Measurements from ENCODE around the gene HHAT.

Gene HHAT

GRCh38 chr1:210689826-210690225 is 361.1 kb downstream of the HHAT start:
- DNase-seq, result no peak
- TF ChIP-seq GATA1 (IDR thresholded peaks at IDR 0.05; ENCODE audit: low read depth, low read length), result no peak
- TF ChIP-seq POLR2A (IDR thresholded peaks at IDR 0.05; ENCODE audit: low read length), result no peak

GRCh38 chr1:210690236-210690635 is 361.5 kb downstream of the HHAT start:
- no peak for TF ChIP-seq GATA1 (IDR thresholded peaks at IDR 0.05; ENCODE audit: low read depth, low read length)
- TF ChIP-seq POLR2A (IDR thresholded peaks at IDR 0.05; ENCODE audit: low read length), result no peak
- no peak for DNase-seq

GRCh38 chr1:210691039-210691610 is 362.4 kb downstream of the HHAT start:
- no peak for DNase-seq
- TF ChIP-seq GATA1 (IDR thresholded peaks at IDR 0.05; ENCODE audit: low read depth, low read length), result no peak
- no peak for TF ChIP-seq POLR2A (IDR thresholded peaks at IDR 0.05; ENCODE audit: low read length)

GRCh38 chr1:210692796-210693195 is 364.1 kb downstream of the HHAT start:
- TF ChIP-seq GATA1 (IDR thresholded peaks at IDR 0.05; ENCODE audit: low read depth, low read length) (no peak), POLR2A (IDR thresholded peaks at IDR 0.05; ENCODE audit: low read length) (no peak)
- DNase-seq, result no peak

- DNase-seq, result no peak
Measured at GRCh38 chr1:210695026-210695425, 366.3 kb downstream of the HHAT start.

GRCh38 chr1:210696709-210697108 is 368.0 kb downstream of the HHAT start:
- TF ChIP-seq POLR2A (IDR thresholded peaks at IDR 0.05; ENCODE audit: low read length) (no peak), GATA1 (IDR thresholded peaks at IDR 0.05; ENCODE audit: low read depth, low read length) (no peak)
- no peak for DNase-seq

More at GRCh38 chr1:210695026-210695425, 366.3 kb downstream of the HHAT start:
- TF ChIP-seq GATA1 (IDR thresholded peaks at IDR 0.05; ENCODE audit: low read depth, low read length), result no peak
- TF ChIP-seq POLR2A (IDR thresholded peaks at IDR 0.05; ENCODE audit: low read length), result no peak

GRCh38 chr1:210697185-210697584 is 368.5 kb downstream of the HHAT start:
- TF ChIP-seq POLR2A (IDR thresholded peaks at IDR 0.05; ENCODE audit: low read length) (no peak), GATA1 (IDR thresholded peaks at IDR 0.05; ENCODE audit: low read depth, low read length) (no peak)
- no peak for DNase-seq

- DNase-seq, result no peak
- TF ChIP-seq POLR2A (IDR thresholded peaks at IDR 0.05; ENCODE audit: low read length) (no peak), GATA1 (IDR thresholded peaks at IDR 0.05; ENCODE audit: low read depth, low read length) (no peak)
Measured at GRCh38 chr1:210698661-210699060, 370.0 kb downstream of the HHAT start.

- TF ChIP-seq POLR2A (IDR thresholded peaks at IDR 0.05; ENCODE audit: low read length), result no peak
- no peak for TF ChIP-seq GATA1 (IDR thresholded peaks at IDR 0.05; ENCODE audit: low read depth, low read length)
Measured at GRCh38 chr1:210700083-210700482, 371.4 kb downstream of the HHAT start.

GRCh38 chr1:210700511-210700910 is 371.8 kb downstream of the HHAT start:
- DNase-seq, result no peak
- TF ChIP-seq POLR2A (IDR thresholded peaks at IDR 0.05; ENCODE audit: low read length) (no peak), GATA1 (IDR thresholded peaks at IDR 0.05; ENCODE audit: low read depth, low read length) (no peak)

More at GRCh38 chr1:210700083-210700482, 371.4 kb downstream of the HHAT start:
- DNase-seq, result no peak

- no peak for DNase-seq
- TF ChIP-seq POLR2A (IDR thresholded peaks at IDR 0.05; ENCODE audit: low read length) (no peak), GATA1 (IDR thresholded peaks at IDR 0.05; ENCODE audit: low read depth, low read length) (no peak)
Measured at GRCh38 chr1:210702506-210702905, 373.8 kb downstream of the HHAT start.

GRCh38 chr1:210703593-210703992 is 374.9 kb downstream of the HHAT start:
- TF ChIP-seq GATA1 (IDR thresholded peaks at IDR 0.05; ENCODE audit: low read depth, low read length) (no peak), POLR2A (IDR thresholded peaks at IDR 0.05; ENCODE audit: low read length) (no peak)
- no peak for DNase-seq

GRCh38 chr1:210705086-210705485 is 376.4 kb downstream of the HHAT start:
- TF ChIP-seq POLR2A (IDR thresholded peaks at IDR 0.05; ENCODE audit: low read length) (no peak), GATA1 (IDR thresholded peaks at IDR 0.05; ENCODE audit: low read depth, low read length) (no peak)
- no peak for DNase-seq

GRCh38 chr1:210706246-210706645 is 377.5 kb downstream of the HHAT start:
- TF ChIP-seq POLR2A (IDR thresholded peaks at IDR 0.05; ENCODE audit: low read length) (no peak), GATA1 (IDR thresholded peaks at IDR 0.05; ENCODE audit: low read depth, low read length) (no peak)
- no peak for DNase-seq
